Right renal pelvis (tissue), 4 donors: ENCODE data around the gene GYPA. TPM values are rescaled to one million over a fixed set of nuclear protein-coding genes. Genes with fewer than 3 reads are reported as not detected.
"Not testable (repeated sequence)": the region's sequence is repeated elsewhere in the genome, so short reads cannot be mapped to it uniquely, and the experiment has no call there.

ENCODE experiments used
- DNase-seq, 4 donors: peaks; one replicate each; pipeline ENCODE4 v3.0.0-alpha.2; 2013; ENCODE audit warnings: low read depth in 4 of 4, low spot score in 3 of 4, missing footprints in 1 of 4
- polyA plus RNA-seq, 4 donors: library from polyadenylated mRNA; unstranded; fragments of 120-200 nt; gene quantifications; one replicate each; pipeline ENCODE4 v1.2.1, GENCODE V29; 2013; ENCODE audit not compliant: insufficient read length in 4 of 4

Gene GYPA
- polyA plus RNA-seq, 4 donors, result 2.7 to 3.8 (median 3.4) TPM

DNA sequence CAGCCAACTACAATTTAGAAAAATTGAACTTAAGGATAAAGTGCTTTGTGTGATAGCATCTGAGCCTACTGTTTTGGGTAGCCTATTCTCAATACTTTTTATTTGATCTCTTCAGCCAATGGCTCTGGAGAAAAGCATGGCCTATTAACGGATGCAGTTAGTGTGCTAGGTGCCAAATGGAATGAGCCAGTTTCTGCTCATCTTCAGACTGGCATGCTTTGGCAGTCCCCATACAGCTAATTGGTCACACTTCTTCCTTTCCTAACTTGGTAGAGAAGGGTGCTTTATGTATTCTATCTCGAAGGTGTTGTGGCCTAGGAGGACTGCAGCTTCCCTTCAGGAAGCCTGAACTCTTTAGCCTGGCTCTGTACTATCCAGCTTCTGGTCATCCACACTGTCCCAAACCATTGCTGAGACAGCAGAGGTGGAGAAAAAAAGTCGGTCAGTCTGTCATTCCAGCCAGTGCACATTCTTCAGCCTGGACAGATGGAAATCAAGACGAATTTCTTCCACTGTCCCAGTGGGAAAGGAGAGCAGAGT lies 11.1 kb downstream of the GYPA start:
- not testable (repeated sequence) for DNase-seq

DNA sequence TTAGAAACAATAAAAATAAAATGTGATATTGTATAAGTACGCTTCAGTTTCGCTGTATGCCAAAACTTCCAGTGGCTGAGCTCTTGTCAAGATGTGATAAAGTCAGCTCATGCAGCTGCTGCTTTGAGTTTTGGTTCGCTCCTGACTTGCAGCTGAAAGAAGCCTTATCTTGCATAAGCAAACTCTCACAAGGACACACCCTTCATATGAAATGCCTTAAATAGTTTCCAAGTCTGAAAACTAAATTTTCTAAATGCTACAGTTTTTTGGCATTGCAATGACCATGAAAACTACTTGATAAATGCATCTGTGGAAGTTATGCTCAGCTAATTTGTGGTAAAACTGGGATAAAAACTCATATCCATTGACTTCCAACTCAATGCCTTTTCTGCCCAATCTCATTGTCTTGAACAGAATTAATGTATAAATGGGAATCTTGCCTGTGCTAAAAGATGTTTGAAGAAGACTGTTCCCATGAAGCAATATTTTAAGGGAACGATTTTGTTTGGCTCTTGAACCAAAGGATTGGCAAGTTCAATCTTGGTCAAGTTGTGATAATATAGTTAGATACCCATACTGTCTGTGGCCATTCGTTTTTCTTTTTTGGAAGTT lies 11.7 kb downstream of the GYPA start:
- not testable (repeated sequence) for DNase-seq

DNA sequence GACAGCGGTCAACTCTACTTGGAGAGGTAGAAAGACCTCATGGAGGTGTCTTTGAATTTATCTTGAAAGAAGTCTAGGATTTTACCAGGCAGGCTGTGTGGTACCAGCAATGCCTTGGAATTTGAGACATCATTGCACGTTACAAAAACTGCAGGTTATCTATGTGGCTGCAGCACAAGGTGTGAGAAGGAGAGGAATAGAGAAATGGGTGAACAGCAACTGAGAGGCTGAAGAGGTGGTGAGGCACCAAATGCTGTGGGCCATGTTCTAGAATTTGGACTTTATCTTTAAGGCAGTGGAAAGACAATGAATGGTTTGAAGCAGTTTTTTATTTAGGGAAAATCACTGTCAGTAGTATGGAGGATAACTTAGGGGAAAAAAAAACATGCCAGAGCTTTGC lies 15.4 kb downstream of the GYPA start:
- not testable (repeated sequence) for DNase-seq

DNA sequence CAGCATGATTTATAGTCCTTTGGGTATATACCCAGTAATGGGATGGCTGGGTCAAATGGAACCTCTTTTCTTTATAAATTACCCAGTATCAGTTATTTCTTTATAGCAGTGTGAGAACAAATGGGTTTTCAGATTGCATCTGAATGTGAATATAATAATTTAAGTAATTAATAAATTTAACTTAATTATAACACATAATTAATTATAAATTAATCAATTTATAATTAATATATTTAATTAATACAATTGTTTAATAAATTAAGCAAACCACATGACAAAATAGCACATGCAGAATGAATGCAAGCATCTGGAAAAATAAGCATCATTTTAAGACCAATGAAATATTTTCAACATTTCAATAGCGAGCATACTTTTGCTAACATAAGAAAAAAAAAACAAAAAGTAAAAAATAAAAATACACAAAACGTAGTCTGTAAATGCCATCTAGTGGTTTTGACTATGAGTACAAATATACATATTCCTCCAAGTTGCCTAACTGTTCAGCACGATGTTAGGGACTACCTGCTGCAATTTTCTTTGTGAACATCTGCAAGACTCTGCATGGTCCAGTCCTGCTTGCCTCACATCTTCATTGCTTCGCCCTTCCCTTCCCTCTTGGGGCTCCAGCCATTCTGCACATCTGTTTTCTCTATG lies 16.4 kb downstream of the GYPA start:
- not testable (repeated sequence) for DNase-seq

DNA sequence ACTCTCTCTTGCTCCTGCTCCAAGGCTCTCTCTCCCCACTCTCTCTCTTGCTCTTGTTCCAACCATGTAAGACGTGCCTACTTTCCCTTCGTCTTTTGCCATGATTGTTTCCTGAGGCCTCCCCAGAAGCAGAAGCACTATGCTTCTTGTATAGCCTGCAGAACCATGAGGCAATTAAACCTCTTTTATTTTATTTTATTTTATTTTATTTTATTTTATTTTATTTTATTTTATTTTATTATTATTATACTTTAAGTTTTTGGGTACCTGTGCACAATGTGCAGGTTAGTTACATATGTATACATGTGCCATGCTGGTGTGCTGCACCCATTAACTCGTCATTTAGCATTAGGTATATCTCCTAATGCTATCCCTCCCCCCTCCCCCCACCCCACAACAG lies 17.2 kb downstream of the GYPA start:
- DNase-seq, result not testable (repeated sequence)

DNA sequence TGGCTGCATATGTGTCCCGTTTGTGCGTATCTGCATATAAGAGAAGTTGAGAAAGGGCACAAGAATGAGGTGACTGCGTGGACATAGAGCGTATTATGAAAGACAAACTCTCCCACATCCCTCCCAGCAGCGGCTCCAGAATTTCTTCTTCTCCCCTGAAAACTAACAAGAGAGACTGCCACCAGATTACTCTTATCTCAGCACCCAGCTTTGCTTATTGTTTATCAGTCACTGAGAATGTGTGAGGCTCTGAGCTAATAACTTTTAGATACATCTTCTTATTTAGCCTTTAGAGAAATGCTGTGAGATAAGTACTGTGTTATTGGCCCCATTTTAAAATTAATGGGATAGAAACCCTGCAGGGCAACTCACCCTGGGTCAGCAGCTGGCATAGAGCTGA lies 20.8 kb downstream of the GYPA start:
- not testable (repeated sequence) for DNase-seq

DNA sequence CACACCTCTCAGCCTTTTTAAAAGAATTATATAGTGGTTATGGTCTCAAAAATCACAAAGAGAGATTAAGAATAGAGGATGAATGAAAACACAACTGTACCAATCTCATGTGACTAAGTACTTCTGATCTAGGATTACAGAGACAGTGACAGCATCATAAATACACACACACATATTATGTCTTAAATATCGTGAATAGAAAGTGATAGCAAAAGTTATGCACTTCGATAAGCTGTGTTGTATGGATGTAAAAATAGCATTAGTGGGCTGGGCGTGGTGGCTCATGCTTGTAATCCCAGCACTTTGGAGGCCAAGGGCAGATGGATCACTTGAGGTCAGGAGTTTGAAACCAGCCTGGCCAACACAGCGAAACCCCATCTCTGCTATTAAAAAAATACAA lies 25.0 kb downstream of the GYPA start:
- DNase-seq, result no peak

DNA sequence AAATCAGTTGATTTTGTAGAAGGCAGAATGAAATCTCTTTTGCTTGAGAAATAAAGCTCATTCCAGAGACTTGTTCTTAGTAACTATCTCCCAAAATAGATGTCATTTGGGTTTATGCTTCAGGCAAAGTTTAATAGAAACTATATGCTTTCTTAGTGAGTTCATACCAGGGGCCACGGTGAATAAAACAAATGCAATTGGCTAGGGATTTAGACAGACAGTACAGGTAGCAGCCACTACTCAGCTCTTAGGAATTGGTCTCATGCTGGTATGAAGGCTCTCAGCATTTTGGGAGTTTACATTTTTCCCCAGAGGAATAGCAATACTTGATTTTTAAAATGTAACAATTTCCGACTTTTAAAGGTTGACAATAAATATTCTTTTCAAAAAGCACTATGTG lies 27.0 kb downstream of the GYPA start:
- no peak for DNase-seq

DNA sequence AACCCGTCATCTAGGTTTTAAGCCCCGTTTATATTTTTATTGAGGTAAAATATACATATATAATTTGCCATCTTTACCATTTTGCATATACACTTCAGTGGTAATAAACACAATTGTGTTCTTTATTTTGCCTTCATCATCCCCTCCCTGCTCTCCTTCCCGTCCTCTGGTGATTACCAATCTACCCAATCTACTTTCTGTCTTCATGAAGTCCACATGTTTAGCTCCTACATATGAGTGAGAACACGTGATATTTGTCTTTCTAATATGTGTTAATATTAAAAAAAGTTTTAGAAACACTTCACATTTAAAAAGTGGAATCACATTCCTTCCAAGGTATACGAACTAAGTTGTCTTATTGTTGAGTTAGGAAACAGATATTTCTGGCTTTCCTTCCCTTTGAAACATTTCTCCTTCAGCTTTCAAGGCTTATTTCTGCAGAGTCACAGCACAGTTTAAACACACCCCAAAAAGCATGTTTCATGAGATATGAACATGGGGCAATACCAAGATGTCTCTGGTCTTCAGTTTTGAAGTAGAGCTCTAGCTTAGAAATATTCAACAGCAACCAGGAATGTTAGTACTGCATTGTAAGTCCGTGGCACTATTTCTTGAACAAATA lies 35.9 kb downstream of the GYPA start:
- DNase-seq, result no peak

DNA sequence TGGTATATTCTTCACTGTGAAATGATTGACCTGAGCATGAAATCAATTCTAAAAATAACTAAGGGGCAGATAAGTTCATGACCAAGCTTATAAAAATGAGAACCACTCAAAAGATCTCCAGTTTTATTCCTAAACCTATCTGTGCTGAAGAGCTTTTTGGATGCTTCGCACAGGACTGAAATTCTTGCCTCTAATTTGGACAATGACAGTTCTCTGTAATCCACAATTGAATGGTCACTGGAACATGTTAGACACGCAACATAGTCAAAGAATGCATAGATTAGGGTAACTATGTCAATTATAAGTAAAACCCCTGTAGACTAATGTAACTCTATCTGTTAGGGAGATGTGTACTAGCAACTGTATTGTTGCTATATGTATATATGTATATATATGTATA lies 42.7 kb downstream of the GYPA start:
- not testable (repeated sequence) for DNase-seq

DNA sequence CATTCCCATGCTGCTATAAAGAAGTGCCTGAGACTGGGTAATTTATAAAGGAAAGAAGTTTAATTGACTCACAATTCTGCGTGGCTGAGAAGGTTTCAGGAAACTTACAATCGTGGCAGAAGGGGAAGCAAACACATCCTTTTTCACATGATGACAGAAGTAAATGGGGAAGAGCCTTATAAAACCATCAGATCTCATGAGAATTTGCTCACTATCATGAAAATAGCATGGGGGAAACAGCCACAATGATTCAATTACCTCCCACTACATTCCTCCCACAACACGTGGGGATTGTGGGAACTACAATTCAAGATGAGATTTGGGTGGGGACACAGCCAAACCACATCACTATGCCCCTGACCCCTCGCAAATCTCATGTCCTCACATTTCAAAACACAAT lies 46.5 kb downstream of the GYPA start:
- DNase-seq, result not testable (repeated sequence)

DNA sequence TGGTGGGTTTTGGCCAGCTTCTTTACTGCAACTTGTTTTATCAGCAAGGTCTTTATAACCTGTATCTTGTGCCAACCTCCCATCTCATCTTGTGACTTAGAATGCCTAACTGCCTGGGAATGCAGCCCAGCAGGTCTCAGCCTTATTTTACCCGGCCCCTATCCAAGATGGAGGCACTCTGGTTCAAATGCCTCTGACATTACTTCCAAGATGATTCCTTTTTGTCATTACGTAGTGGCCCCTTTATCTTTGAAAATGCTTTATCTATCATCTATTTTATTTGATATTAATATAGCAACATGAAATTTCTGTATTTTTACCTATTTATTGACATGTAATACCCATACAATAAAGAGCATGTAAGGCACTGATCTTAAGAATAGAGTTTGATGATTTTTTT lies 49.3 kb downstream of the GYPA start:
- DNase-seq, result not testable (repeated sequence)

DNA sequence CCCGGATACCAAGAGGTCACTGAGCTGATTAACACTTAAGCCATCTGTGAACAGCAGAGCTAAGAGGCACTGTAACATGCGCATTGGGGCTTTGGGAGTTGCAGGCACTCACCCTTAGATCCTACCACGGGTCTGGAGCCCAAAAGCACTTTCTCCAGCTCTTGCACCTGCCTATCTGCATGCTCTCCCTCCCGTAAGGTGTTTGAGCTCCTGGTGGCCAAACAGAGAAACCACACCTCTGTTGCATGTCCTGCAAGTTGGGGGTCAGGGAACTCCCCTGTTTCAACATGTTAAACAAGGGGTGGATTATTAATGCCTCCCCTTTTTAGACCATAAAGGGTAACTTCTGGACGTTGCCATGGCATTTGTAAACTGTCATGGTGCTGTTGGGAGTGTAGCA lies 49.8 kb downstream of the GYPA start:
- DNase-seq, result no peak

DNA sequence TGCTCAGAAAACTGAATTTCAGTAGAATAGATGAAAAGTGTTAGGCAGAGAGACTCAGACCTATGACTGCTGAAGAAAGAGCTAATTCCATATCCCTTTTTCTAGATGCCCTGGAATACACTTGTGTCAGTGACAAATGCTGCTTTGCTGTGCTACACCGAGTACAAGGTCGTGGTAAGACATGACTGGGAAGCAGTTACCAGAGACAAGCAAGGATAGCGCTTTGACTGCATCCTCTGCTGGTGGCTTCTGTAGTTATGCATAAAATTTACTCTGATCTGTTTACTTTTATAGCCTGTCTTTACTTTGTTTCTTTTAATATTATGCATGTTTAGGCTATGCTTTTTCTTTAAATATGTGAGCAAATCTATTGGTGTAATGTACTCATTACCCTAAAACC lies 58.5 kb downstream of the GYPA start:
- not testable (repeated sequence) for DNase-seq

DNA sequence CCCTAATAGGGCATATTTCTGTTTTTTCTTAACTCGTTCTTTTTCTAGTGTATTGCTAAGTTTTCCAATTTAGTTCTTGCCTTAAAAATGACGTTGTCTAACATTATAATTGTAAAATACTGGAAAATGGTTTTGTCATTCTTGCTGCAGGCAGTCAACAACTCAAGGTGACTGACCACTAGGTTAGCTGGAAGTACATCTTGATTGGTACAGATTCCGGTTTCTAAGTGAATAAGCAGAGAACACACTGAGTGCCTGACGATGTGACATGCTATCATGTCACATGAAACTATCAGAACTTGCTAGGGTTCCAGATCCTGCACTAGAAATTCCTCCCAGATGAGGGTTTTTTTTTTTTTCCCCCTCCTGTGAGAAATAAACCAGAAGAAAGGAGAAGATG lies 60.4 kb downstream of the GYPA start:
- not testable (repeated sequence) for DNase-seq

DNA sequence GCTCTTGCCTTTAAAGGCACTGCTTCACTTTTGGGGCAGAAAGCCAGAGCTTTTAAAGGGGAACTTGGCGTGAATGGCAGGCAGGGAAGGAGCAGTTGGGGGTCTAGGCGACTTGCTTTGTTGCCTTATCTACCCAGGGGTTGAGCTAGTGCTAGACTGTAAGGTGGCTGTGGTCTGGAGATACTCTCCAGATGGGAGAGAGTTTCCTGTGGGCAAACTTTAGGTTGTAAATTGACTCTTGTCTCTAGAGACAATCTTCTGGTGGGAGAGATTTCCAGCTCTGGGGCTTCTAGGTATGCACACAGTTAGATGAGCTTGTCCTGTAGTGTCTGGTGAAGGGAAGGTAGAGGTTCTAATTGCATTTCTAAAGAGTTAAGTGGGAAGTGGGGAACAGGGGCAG lies 61.8 kb downstream of the GYPA start:
- not testable (repeated sequence) for DNase-seq

DNA sequence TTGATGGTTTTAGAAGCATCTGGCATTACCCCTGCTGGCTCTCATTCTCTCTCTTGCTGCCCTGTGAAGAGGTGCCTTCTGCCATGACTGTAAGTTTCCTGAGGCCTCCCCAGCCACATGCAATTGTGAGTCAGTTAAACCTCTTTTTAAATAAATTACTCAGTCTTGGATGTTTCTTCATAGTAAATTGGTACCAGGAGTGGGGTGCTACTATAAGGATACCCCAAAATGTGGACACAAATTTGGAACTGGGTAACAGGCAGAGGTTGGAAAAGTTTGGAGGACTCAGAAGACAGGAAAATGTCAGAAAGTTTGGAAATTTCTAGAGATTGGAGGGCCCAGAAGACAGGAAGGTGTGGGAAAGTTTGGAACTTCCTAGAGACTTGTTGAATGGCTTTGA lies 79.0 kb downstream of the GYPA start:
- not testable (repeated sequence) for DNase-seq

DNA sequence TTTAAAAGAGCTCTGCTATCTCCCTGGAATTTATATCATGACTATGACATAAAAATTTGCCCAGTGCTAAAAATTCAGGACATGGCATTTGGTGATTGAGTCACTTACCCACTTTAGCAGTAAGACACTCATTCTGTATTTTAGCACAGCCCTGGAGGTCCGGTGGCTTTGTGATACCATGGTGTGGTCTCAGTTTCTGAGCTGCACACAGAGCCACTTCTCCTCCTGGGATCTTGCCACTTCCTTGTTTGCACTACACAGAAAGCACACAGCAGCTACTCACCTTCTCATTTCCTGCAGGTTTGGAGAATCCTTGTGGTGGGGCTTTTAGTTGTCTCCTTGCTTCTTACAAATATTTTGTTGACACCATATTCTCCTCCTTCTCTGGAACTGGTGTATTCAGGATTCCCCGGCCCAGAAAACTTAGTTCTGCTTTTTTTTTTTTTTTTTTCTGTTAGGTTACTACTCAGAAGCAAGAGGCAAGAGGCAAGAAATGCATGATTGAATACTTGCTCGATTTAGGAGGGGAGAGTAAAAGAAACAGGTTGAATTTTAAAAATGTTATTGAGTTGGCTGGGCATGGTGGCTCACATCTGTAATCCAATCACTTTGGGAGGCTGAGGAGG lies 80.2 kb downstream of the GYPA start:
- not testable (repeated sequence) for DNase-seq
